GM12878 (cell line): ENCODE results near the gene CDSN. TPM values are rescaled to one million over a fixed set of nuclear protein-coding genes. Genes with fewer than 3 reads are reported as not detected.
"Not testable (repeated sequence)": the region's sequence is repeated elsewhere in the genome, so short reads cannot be mapped to it uniquely, and the experiment has no call there.

Experiments
- ATAC-seq: fragments of 200-7000 bp; cut with Tn5 transposase; 3 replicates; pipeline ENCODE4 v1.9.1; 2020; ENCODE audit warnings: mild to moderate bottlenecking, moderate library complexity
- BruUV-seq: library from RNA; stranded (reverse); fragments of 400-500 nt; replicated peaks from 2 replicates; lab custom pipeline; 2021; lab: Mats Ljungman, UMichigan
- CTCF ChIA-PET: fragments of 300-600 bp; sonication (Branson Sonifier 250); formaldehyde crosslinking; extraction: SDS; loops from one replicate; lab custom pipeline; 2021; ENCODE audit warnings: inconsistent platforms; lab: Yijun Ruan, JAX
- POLR2A ChIA-PET: fragments of 350-600 bp; formaldehyde crosslinking; extraction: SDS; loops from one replicate; lab custom pipeline; 2021; ENCODE audit warnings: inconsistent platforms; lab: Charles Lee
- RAD21 ChIA-PET: fragments of 300-600 bp; sonication (Branson Sonifier 250); formaldehyde crosslinking; loops from one replicate; lab custom pipeline; 2023; ENCODE audit warnings: antibody characterized with exemption; ENCODE audit not compliant: unreplicated experiment; lab: Charles Lee
- SMC1A ChIA-PET: fragments of 300-600 bp; sonication (Branson Sonifier 250); formaldehyde crosslinking; loops from one replicate; lab custom pipeline; 2023; ENCODE audit not compliant: unreplicated experiment, uncharacterized antibody; lab: Charles Lee
- DNase-seq: peaks from one replicate; pipeline ENCODE4 v3.0.0-alpha.2; 2011; ENCODE audit warnings: low read depth, low spot score
- FAIRE-seq: peaks from 3 replicates; lab custom pipeline; 2011; peaks lifted over from hg19 to GRCh38; lab: Jason Lieb, UNC
- H2AFZ ChIP-seq: 2 replicates; pipeline ENCODE4 v1.6.0; 2011; ENCODE audit warnings: low read depth, low read length, control low read depth; ENCODE audit not compliant: control insufficient read depth
- H3K27ac ChIP-seq: 2 replicates; pipeline ENCODE4 v1.5.1; 2011; ENCODE audit warnings: control low read depth; ENCODE audit not compliant: control insufficient read depth, insufficient read depth
- H3K27me3 ChIP-seq, 2 experiments: replicated peaks in 1 of 2; 2 replicates each; pipeline versions ENCODE4 v1.6.0 to v1.6.1; 2011; ENCODE audit warnings: low read length in 1 of 2; ENCODE audit not compliant: control insufficient read depth in 2 of 2, insufficient read depth in 2 of 2
- H3K36me3 ChIP-seq, 2 experiments: 2 replicates each; pipeline ENCODE4 v1.5.1; 2011; ENCODE audit warnings: low read length in 1 of 2; ENCODE audit not compliant: control insufficient read depth in 2 of 2, insufficient read depth in 2 of 2
- H3K4me1 ChIP-seq: 2 replicates; pipeline ENCODE4 v1.6.1; 2011; ENCODE audit warnings: mild to moderate bottlenecking, low read length, moderate library complexity, mixed read lengths; ENCODE audit not compliant: control insufficient read depth, insufficient read depth
- H3K4me2 ChIP-seq: 2 replicates; pipeline ENCODE4 v1.6.0; 2011; ENCODE audit warnings: control low read depth; ENCODE audit not compliant: control insufficient read depth, insufficient read depth
- H3K4me3 ChIP-seq: fragments of 200-600 bp; sonication (generic); 2 replicates; pipeline ENCODE4 v1.5.1; 2016
- H3K79me2 ChIP-seq: 2 replicates; pipeline ENCODE4 v1.6.0; 2011; ENCODE audit warnings: low read length; ENCODE audit not compliant: control insufficient read depth, insufficient read depth
- H3K9ac ChIP-seq: 2 replicates; pipeline ENCODE4 v1.8.0; 2011; ENCODE audit warnings: low read length, control low read depth, mixed read lengths; ENCODE audit not compliant: control insufficient read depth, insufficient read depth
- H3K9me3 ChIP-seq: replicated peaks from 3 replicates; pipeline ENCODE4 v1.5.1; 2011; ENCODE audit warnings: mild to moderate bottlenecking, low read length; ENCODE audit not compliant: control insufficient read depth, insufficient read depth
- H4K20me1 ChIP-seq: 2 replicates; pipeline ENCODE4 v1.6.0; 2011; ENCODE audit not compliant: control insufficient read depth, insufficient read depth
- BCL3 ChIP-seq: IDR thresholded peaks from 2 replicates; pipeline ENCODE4 v1.6.1; 2011; ENCODE audit warnings: borderline replicate concordance, low read depth, mild to moderate bottlenecking, moderate library complexity, low read length; ENCODE audit not compliant: insufficient read depth, poor library complexity, severe bottlenecking
- BMI1 ChIP-seq: fragments of 450-650 bp; IDR thresholded peaks from 2 replicates; pipeline ENCODE4 v1.6.1; 2016; ENCODE audit warnings: mild to moderate bottlenecking, moderate library complexity, borderline replicate concordance
- RFX5 ChIP-seq: IDR thresholded peaks from 2 replicates; pipeline ENCODE4 v1.6.1; 2011; ENCODE audit warnings: low read depth, low read length, improper control_type of control experiment
- WGBS: methylation state at CpG from one replicate; pipeline ENCODE4 v1.1.6; 2016; ENCODE audit warnings: low lambda C conversion rate; ENCODE audit not compliant: insufficient replicate concordance, insufficient coverage; ENCODE audit errors: missing lambda C conversion rate; 5-methylcytosine and 5-hydroxymethylcytosine counted together
- in situ Hi-C: fragments of 300-500 bp; cut with MboI; formaldehyde crosslinking; loops from 9 replicates; pipeline ENCODE4 v1.14.3; 2018; ENCODE audit warnings: mixed read lengths
- intact Hi-C: fragments of 100-400 bp; cut with micrococcal nuclease; formaldehyde crosslinking; loops from one replicate; pipeline ENCODE4 v1.14.2; 2022; ENCODE audit not compliant: unreplicated experiment
- polyA plus RNA-seq, 11 experiments: library from polyadenylated mRNA; depleted of rRNA in 4 of 11; unstranded in 6 of 11; stranded (reverse) in 5 of 11; fragments of >200 nt; fragmentation: Nextera tagmentation in 4 of 11; fragmentation: Illumina TruSeq in 1 of 11; extraction: Ambion mirVana in 4 of 11; extraction: Trizol in 1 of 11; gene quantifications; 1 replicate in 1 of 11; 2 replicates in 10 of 11; pipeline versions ENCODE4 v1.2.1 to v1.2.3, GENCODE V29; 2011 to 2016; ENCODE audit warnings: inconsistent platforms in 2 of 11, missing spikeins in 2 of 11, low read depth in 1 of 11
- total RNA-seq, 4 experiments: library from RNA; depleted of rRNA in 3 of 4; stranded (reverse); fragments of >200 nt in 3 of 4; fragmentation: Illumina TruSeq in 1 of 4; extraction: Trizol in 1 of 4; gene quantifications; 2 replicates each; pipeline versions ENCODE4 v1.2.1 to v1.2.3, GENCODE V29; 2013 to 2021

Gene CDSN
- total and polyA plus RNA-seq, 10 of the 15 experiments (the other 5 are each of a cell fraction or from before 2014, with no cell fraction given) = 0.01 TPM; not detected in 9

- TF ChIP-seq BCL3 (no peak), RFX5 (no peak), BMI1 (peak; percentile 68; the same call in 1 of the 2 replicates)
These were observed 51.4 kb downstream of the CDSN start (continued) for GRCh38 chr6:31068669-31069340.

GRCh38 chr6:31067891-31068668 is 52.2 kb downstream of the CDSN start:
- H3K9ac ChIP-seq, DNase-seq, BruUV-seq, FAIRE-seq, intact Hi-C loops, H3K27ac ChIP-seq, H3K4me1 ChIP-seq, H3K79me2 ChIP-seq, ATAC-seq, POLR2A ChIA-PET, H3K4me3 ChIP-seq, H3K9me3 ChIP-seq, H2AFZ ChIP-seq, H4K20me1 ChIP-seq, in situ Hi-C loops, H3K4me2 ChIP-seq, H3K27me3 ChIP-seq, RAD21 ChIA-PET, H3K36me3 ChIP-seq: not testable (repeated sequence)
- ChIA-PET CTCF (interaction anchor here (0.6 to 3.5 kb wide), 13 partner anchors 11 to 246 kb away, joined by 3 to 115 read pairs (median 4); partner anchors contain the start of gene VARS2), SMC1A (interaction anchor here (1.2 to 3.5 kb wide), 3 partner anchors 11 to 246 kb away, joined by 3 to 43 read pairs (median 15); partner anchors contain the start of gene VARS2)
- 44% methylated on average over 5 of the region's 11 CpGs for WGBS

GRCh38 chr6:31067028-31067427 is 53.2 kb downstream of the CDSN start:
- H4K20me1 ChIP-seq, H3K4me3 ChIP-seq, SMC1A ChIA-PET, FAIRE-seq, H3K9ac ChIP-seq, DNase-seq, H3K9me3 ChIP-seq, H3K4me2 ChIP-seq, RAD21 ChIA-PET, CTCF ChIA-PET, H3K27me3 ChIP-seq, intact Hi-C loops, in situ Hi-C loops, H3K36me3 ChIP-seq, H3K79me2 ChIP-seq, BruUV-seq, H2AFZ ChIP-seq, H3K27ac ChIP-seq, ATAC-seq, H3K4me1 ChIP-seq, POLR2A ChIA-PET: not testable (repeated sequence)
- 83% methylated on average over 21 of the region's 32 CpGs for WGBS
